22Rv1 (cell line): ENCODE data around the gene GALNT7.

ENCODE experiments used
- H3K27ac ChIP-seq: fragments of 450-650 bp; 2 replicates; pipeline ENCODE4 v1.5.1; 2017
- CTCF ChIP-seq: fragments of 450-650 bp; IDR thresholded peaks from 2 replicates; pipeline ENCODE4 v1.5.1; 2017; ENCODE audit warnings: mild to moderate bottlenecking
- ZFX ChIP-seq: fragments of 450-650 bp; IDR thresholded peaks from 2 replicates; pipeline ENCODE4 v1.6.1; 2017; ENCODE audit warnings: antibody characterized with exemption, borderline replicate concordance

GALNT7 gene

DNA sequence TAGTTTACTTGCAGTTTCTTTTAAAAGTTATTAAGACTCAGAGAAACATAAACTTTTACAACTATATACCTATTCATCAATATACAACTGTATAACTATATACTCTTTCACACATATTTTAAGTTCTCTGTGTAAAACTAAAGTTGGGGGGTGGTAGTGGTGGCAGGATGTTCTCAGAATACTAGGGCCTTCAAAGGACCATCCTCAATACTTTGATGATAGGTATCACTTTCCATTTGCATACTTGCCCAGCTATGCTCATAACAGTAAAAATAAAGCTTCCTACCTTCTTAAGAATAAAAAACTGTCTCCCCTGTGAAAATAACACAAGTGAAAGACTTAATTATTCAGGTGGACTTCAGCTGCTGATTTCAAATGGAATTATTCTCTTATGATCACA, 2.9 kb upstream of the GALNT7 start:
- TF ChIP-seq ZFX (no peak), CTCF (no peak)
- H3K27ac ChIP-seq = no peak overlapping the region

- no peak for TF ChIP-seq CTCF
- TF ChIP-seq ZFX = no peak
- no peak overlapping the region for H3K27ac ChIP-seq
Observed at GRCh38 chr4:173166491-173166890, 2.1 kb upstream of the GALNT7 start.

DNA sequence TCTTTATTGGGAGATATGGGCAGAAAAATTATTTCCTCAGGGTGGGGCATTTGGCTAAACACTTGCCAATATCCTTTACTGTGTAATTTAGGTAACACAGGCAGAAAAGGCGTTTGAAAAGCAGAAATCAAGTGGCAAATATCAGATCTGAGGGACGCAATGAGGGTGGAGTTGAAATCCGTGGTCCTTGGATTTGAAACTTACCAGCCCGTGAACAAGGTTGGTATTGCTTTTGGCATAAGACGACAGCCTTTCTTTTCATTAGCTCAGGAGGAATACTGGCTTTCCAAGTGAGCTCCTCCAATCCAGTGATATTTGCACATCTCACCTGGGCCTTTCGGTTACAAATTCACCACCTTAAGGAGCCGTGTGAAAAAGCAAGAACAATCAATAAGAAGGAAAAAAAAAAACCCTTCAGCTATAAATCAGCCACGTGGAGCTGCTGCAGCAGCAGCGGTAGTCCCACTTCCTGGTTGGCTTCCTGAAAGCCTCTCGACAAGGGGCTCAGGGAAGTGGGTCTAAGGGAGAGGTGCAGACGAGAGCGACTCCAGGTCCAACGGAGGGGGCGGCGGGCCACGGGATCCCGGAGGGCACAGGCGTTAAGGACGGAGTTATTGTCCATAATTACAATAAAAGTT, 734 bp upstream of the GALNT7 start:
- TF ChIP-seq ZFX (no peak), CTCF (no peak)
- H3K27ac ChIP-seq = peak overlapping the region; percentile 97

DNA sequence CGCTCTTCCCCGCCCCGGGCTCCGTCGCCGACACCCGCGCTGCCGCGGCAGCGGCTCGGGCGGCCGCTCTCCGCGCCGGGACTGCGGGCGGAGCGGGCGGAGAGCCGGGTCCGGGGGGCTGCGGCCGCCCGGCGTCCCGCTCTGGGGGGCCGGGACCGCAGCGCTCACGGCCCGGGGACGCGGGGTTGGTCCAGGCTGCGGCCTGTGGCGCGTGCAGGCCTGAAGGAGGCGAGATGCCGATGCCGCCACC, 492 bp downstream of the GALNT7 start:
- peak overlapping the region; percentile 97 for H3K27ac ChIP-seq

GRCh38 chr4:173169428-173170181, 994 bp downstream of the GALNT7 start:
- peak overlapping the region; percentile 97 for H3K27ac ChIP-seq
- TF ChIP-seq CTCF (no peak), ZFX (no peak)

More for the DNA sequence above, 492 bp downstream of the GALNT7 start:
- no peak for TF ChIP-seq ZFX
- TF ChIP-seq CTCF = no peak

DNA sequence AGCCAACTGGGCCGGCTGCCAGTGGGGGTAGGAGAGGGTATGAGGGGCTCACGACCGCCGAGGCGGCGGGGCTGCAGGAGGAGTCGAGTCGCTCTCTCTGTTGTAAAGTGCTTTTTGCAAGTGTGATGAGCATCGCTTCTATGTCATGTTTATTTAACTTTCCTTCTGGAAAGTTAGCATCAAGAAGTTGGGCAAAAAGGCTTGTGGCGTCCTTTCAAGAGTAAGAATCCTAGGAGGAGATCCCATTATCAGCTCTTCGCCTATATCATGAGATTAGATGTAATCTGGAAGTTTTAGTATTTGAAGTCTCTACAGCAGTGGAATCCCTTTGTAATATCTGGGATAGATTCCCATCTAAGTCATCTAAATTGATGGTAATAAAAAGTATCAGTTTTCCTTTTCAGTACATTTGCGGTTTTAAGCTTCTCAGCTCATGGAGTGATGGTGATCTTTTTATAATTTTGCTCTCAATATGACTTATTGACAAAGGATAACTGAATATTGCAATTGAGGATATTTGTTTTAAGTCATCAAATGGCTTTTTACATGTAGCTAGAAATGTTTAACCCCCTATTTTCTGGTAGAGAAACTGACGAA, 1.7 kb downstream of the GALNT7 start:
- TF ChIP-seq CTCF = no peak
- no peak for TF ChIP-seq ZFX
- peak overlapping the region; percentile 97 for H3K27ac ChIP-seq

GRCh38 chr4:173171098-173171497, 2.5 kb downstream of the GALNT7 start:
- peak overlapping the region; percentile 97 for H3K27ac ChIP-seq
- TF ChIP-seq ZFX (no peak), CTCF (0 out of 2 replicates have a peak, but pooled peaks have one; percentile 6)
